ENCODE measurements around the gene NEUROD1.

NEUROD1 gene

DNA sequence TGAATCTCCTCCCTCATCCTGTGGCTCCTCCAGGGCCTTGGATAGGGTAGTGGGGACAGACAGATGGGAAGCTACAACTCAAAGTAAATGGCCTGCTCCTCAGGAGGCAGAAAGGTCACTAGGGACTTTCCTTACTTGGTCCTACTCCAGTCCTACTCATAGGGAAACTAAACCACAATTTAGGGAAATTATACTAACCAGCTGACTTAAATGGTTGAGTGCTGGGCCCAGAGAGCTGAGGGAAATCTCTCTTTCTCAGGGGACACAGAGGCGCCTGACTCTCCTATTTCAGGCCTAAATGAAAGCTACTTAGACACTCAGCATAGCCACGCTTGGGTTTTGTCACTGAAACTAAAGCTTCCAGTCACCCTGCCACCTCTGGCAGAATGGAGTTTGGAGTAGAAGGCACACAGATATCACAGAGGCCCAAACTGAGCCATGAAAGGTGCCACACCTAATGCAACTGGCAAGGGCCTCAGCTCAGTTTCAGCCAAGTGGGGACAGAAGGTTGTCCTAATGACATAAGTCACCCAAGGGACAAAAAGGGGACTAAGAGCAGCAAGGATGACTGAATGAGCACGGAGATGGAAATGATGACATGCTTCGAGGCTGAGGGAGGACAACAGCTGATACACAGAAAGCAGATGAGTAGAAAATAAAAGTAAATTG, 47.5 kb downstream of the NEUROD1 start:
- DNase-seq = no peak

DNA sequence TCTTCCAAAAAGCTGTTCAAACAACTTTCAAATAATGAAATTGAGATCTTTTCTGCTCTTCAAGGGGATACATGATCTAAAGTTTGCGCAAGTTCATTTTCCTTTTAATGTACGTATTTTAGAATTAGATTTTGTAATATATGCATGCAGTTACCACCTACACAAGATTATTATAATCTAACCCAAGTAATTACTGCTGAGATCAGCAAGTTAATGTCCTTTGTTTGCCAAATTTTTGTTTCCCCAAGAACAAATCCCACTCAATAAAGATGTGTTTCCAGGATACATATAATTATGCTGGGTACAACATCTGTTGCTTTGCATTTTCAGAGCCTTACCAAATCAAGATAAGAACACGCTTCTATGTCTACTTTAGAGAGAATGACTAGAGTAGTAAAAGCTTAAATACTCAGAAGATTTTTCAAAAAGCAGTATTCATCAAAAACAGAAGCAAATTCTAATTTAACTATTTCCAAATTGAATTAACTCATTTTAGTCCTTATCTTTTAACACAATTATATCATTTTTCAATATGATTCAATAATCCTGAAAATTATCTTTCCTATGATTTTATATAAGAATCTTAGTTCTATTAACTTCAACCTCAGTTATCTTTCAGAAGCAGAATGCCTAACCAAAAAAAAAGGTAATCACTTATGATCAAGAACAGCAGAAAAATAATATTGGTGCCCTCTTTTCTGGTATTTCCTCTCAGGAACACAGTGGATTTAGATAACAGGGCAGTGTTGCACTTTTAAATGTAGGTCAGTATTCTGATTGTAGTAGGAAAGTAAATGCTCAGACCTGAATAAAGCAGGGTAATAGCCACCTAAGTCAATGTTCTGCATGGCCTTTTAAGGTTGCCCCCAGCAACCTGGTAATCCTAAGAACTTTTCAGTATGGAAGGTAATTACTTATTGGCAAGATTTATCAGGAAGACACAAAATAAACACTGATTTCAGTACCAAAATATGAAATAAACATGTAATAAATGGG, 51.4 kb downstream of the NEUROD1 start:
- no peak for DNase-seq

DNA sequence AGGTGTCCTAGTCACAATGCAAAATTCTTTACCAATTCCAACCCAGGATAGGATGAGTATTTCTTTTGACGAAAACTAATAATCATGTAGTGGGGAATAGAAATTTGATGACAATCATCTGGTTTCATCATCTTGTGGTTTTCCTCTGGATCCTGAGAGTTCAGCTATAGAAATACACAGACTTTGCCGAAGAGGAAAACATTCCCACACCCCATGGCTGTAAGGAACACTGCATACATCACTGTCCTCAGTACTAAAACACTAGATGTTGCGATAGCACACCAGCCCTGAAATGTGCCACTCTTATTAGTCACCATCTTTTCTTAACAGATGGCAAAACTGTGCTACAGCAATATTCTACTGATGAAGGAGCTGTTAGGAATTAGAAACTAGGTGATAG, 52.8 kb downstream of the NEUROD1 start:
- no peak for DNase-seq

DNA sequence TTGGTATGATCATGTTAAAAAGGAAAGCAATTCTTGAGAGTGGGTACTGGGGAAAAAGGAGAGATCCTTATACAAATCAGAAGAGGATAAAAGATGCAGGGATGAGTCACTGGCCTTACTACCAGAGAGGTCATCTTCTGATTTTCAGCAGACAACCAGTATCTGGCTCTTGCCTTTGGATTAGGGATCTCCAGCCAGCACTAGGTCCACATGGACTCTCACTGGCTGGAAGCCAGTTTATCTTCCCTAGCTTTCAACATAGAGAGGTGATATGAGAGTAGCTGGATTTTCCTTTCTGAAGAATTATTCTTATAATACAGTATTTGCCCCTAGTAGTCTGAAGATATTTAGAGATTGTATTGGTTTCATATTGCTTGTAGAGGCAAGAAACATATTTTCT, 53.6 kb downstream of the NEUROD1 start:
- no peak for DNase-seq
